Cardiac muscle cell (in vitro differentiated cells and primary cell): Measurements from ENCODE around the gene THAP6. TPM values are rescaled to one million over a fixed set of nuclear protein-coding genes. Genes with fewer than 3 reads are reported as not detected.
A peak's percentile ranks its signal among the peaks of the same experiment; 100 is the strongest.

Experiments
- DNase-seq, 2 donors: peaks; one replicate each; pipeline versions ENCODE4 v3.0.0 to v3.0.0-alpha.2; 2010 to 2017; ENCODE audit warnings: low read depth in 1 of 2, low spot score in 1 of 2
- H3K27ac ChIP-seq: fragments of 200-600 bp; sonication (generic); 2 replicates; pipeline ENCODE4 v1.5.1; 2016
- H3K27me3 ChIP-seq: fragments of 200-600 bp; sonication (generic); 2 replicates; pipeline ENCODE4 v1.6.0; 2016; ENCODE audit warnings: control low read depth
- H3K36me3 ChIP-seq: fragments of 200-600 bp; sonication (generic); 2 replicates; pipeline ENCODE4 v1.5.1; 2016; ENCODE audit warnings: control low read depth
- H3K4me1 ChIP-seq: fragments of 200-600 bp; sonication (generic); 2 replicates; pipeline ENCODE4 v1.8.1; 2017; ENCODE audit warnings: low read depth, mild to moderate bottlenecking, mixed run types
- H3K4me3 ChIP-seq: fragments of 200-600 bp; sonication (generic); 2 replicates; pipeline ENCODE4 v1.5.1; 2016; ENCODE audit warnings: mild to moderate bottlenecking
- H3K9me3 ChIP-seq: fragments of 200-600 bp; sonication (generic); 2 replicates; pipeline ENCODE4 v1.5.1; 2017; ENCODE audit warnings: low read depth, mild to moderate bottlenecking, control low read depth
- polyA plus RNA-seq: library from polyadenylated mRNA; unstranded; fragments of >200 nt; fragmentation: Nextera tagmentation; extraction: Ambion mirVana; gene quantifications from 2 replicates; pipeline ENCODE4 v1.2.1, GENCODE V29; 2016
- total RNA-seq: library from RNA; depleted of rRNA; stranded (reverse); fragments of >200 nt; gene quantifications from 2 replicates; pipeline ENCODE4 v1.2.3, GENCODE V29; 2016
- TF ChIP-seq, protein P1 (sequence below): IDR thresholded peaks from 2 replicates; pipeline ENCODE4 v1.5.1; 2012; ENCODE audit warnings: low read depth, mild to moderate bottlenecking, low read length

THAP6 gene
- total and polyA plus RNA-seq, 2 experiments from 2014 or later, result 16.8 to 22.2 TPM

DNA sequence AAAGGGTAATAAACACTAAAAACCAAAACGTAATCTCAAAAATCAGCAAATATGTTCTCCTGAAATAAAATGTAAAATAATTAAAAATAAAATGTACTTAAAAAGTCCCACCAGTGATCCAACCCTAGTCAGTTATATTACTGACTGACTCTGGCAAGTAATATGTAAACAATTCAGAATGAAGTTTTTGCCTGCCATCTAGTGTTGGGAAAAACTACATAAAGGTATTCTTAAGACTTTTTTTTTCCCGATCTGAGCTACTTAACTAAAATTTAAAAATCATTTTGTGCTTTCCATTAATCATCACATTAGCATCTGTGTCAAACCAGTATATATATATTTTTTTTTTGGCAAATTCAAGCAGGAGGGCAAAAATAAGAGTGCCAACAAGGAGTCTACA is 24.1 kb upstream of the THAP6 start:
- H3K4me1 ChIP-seq, result no peaks in the 10 kb centered on the region
- no peaks in the 10 kb centered on the region for H3K9me3 ChIP-seq
- peaks cover 70% of the 10 kb centered on the region for H3K36me3 ChIP-seq
- TF ChIP-seq, protein P1, sequence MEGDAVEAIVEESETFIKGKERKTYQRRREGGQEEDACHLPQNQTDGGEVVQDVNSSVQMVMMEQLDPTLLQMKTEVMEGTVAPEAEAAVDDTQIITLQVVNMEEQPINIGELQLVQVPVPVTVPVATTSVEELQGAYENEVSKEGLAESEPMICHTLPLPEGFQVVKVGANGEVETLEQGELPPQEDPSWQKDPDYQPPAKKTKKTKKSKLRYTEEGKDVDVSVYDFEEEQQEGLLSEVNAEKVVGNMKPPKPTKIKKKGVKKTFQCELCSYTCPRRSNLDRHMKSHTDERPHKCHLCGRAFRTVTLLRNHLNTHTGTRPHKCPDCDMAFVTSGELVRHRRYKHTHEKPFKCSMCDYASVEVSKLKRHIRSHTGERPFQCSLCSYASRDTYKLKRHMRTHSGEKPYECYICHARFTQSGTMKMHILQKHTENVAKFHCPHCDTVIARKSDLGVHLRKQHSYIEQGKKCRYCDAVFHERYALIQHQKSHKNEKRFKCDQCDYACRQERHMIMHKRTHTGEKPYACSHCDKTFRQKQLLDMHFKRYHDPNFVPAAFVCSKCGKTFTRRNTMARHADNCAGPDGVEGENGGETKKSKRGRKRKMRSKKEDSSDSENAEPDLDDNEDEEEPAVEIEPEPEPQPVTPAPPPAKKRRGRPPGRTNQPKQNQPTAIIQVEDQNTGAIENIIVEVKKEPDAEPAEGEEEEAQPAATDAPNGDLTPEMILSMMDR, result peak; percentile 26
- H3K27ac ChIP-seq, result no peak overlapping the region
- DNase-seq, result peak in 1 of 2 donors; percentile 58
- H3K4me3 ChIP-seq, result no peak overlapping the region
- no peaks in the 10 kb centered on the region for H3K27me3 ChIP-seq

DNA sequence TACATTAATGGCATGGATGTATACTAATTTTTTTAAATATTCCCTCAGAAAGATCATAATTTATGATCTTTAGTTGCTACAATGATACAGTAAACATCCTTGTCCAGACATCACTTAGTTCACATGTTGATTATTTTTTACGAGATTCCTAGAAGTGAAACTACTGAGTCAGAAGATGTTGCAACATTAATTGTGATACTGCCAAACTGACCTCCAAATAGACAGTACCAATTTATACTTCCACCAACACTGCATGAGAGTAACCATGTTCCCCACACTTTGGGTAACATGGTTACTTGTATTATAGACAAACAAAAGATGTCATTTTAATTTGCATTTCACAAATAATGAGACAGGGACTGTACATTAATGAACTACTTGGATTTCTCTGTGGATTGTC is 19.7 kb upstream of the THAP6 start:
- H3K4me3 ChIP-seq, result no peak overlapping the region
- peak in 1 of 2 donors; percentile 82 for DNase-seq
- no peak overlapping the region for H3K27ac ChIP-seq
- H3K9me3 ChIP-seq, result no peaks in the 10 kb centered on the region
- no peaks in the 10 kb centered on the region for H3K27me3 ChIP-seq
- TF ChIP-seq, protein P1, result no peak
- peaks cover 39% of the 10 kb centered on the region for H3K36me3 ChIP-seq
- H3K4me1 ChIP-seq, result no peaks in the 10 kb centered on the region

DNA sequence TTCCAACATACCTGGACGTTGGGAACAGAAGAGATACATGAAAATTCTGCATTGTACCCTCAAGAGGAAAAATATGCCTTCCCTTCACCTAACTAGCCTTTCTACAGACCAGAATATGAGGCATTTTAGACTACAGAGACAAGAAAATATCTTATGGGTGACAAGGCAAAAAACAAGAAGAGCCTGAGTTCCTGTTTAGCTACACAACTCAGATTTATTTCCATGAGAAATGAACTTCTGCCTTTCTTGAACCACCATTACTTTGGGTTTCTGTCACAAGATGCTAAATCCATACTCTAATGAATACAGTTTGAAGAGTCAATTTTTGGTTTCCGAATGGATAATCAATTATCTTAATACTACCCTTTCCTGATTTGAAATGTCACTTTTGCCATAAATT is 18.8 kb upstream of the THAP6 start:
- no peak for DNase-seq
- H3K27me3 ChIP-seq, result no peaks in the 10 kb centered on the region
- no peaks in the 10 kb centered on the region for H3K4me1 ChIP-seq
- H3K36me3 ChIP-seq, result peaks cover 32% of the 10 kb centered on the region
- TF ChIP-seq, protein P1, result no peak
- no peaks in the 10 kb centered on the region for H3K9me3 ChIP-seq
- no peak overlapping the region for H3K27ac ChIP-seq
- H3K4me3 ChIP-seq, result no peak overlapping the region

DNA sequence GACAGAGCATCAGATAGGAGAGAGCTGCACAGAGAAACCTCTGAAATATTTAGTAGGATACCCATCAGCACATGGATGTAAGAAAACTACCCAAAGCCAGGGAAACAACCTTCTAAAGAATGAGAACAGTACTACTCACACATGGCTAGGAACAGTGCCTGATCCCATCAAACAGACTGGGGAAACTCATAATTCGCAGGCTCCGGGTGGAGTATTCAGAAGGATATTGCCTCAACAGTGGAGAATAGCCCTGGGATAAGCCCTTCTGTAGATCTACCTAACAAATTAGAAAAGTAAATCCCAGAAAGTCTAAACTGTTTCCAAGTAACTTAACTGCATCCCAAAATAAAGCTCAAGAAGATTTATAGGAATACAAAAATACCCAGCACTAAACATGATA is 17.9 kb upstream of the THAP6 start:
- TF ChIP-seq, protein P1, result no peak
- Histone ChIP-seq H3K4me3 (no peak overlapping the region), H3K9me3 (no peaks in the 10 kb centered on the region), H3K4me1 (no peaks in the 10 kb centered on the region), H3K27ac (no peak overlapping the region), H3K36me3 (peaks cover 24% of the 10 kb centered on the region), H3K27me3 (no peaks in the 10 kb centered on the region)
- no peak for DNase-seq

DNA sequence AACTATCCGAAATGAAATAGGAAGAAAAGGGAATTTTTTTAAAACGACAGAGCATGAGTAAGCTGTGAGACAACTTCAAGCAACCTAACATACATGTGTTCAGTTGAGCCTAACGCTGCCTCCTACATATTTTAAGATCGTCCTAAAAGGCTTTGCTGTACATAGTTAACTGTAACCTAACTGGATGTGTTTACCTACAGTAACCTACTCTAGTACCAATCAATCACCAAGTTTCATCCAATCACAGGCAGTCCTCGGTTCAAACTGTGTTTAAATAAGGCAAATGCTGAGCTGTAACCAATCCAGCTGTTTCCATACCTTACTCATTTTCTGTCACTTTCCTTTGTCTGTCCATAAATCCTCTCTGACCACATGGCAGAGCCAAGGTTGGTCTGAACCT is 17.1 kb upstream of the THAP6 start:
- Histone ChIP-seq H3K9me3 (no peaks in the 10 kb centered on the region), H3K4me1 (no peaks in the 10 kb centered on the region), H3K36me3 (peaks cover 20% of the 10 kb centered on the region), H3K4me3 (no peak overlapping the region), H3K27ac (no peak overlapping the region), H3K27me3 (no peaks in the 10 kb centered on the region)
- peak in 1 of 2 donors; percentile 9 for DNase-seq
- TF ChIP-seq, protein P1, result no peak

DNA sequence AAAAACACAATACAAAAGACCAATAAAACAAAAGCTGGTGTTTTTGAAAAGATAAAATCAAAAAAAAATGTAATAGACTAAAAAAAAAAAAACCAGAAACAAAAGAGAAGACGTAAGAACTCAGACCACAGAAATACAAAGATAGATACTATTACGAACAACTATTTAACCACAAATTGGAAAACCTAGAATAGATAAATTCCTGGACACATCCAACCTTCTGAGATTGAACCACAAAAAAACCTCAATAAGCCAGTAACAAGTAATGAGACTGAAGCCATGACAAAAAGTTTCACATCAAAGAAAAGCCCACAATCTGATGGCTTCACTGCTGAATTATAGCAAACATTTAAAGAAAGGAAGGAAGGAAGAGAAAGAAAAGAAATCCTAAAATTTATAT is 16.2 kb upstream of the THAP6 start:
- TF ChIP-seq, protein P1, result no peak
- Histone ChIP-seq H3K4me1 (no peaks in the 10 kb centered on the region), H3K27ac (no peak overlapping the region), H3K36me3 (peaks cover 18% of the 10 kb centered on the region), H3K9me3 (no peaks in the 10 kb centered on the region), H3K4me3 (no peak overlapping the region), H3K27me3 (no peaks in the 10 kb centered on the region)
- DNase-seq, result peak in 1 of 2 donors; percentile 25
